GM23338 (cell line): ENCODE results near the gene NCBP3. TPM values are rescaled to one million over a fixed set of nuclear protein-coding genes. Genes with fewer than 3 reads are reported as not detected.
A peak's percentile ranks its signal among the peaks of the same experiment; 100 is the strongest.

Experiments used
- ATAC-seq: fragments of 200-7000 bp; cut with Tn5 transposase; 3 replicates; pipeline ENCODE4 v1.9.1; 2020
- DNase-seq: peaks from one replicate; pipeline ENCODE4 v3.0.0-alpha.2; 2015; ENCODE audit warnings: low spot score
- H2AFZ ChIP-seq: fragments of 200-600 bp; sonication (generic); 2 replicates; pipeline ENCODE4 v1.8.0; 2016; ENCODE audit warnings: antibody characterized with exemption, mild to moderate bottlenecking, moderate library complexity
- H3F3A ChIP-seq: fragments of 200-600 bp; sonication (generic); replicated peaks from 2 replicates; pipeline ENCODE4 v1.8.0; 2017; ENCODE audit warnings: antibody characterized with exemption, mixed run types, low read depth
- H3K27ac ChIP-seq: fragments of 200-600 bp; sonication (generic); 2 replicates; pipeline ENCODE4 v1.6.1; 2016; ENCODE audit warnings: low read depth
- H3K27me3 ChIP-seq: fragments of 200-600 bp; sonication (generic); 2 replicates; pipeline ENCODE4 v1.8.0; 2016; ENCODE audit warnings: mild to moderate bottlenecking, mixed run types, moderate library complexity; ENCODE audit not compliant: insufficient read depth
- H3K36me3 ChIP-seq: fragments of 200-600 bp; sonication (generic); 2 replicates; pipeline ENCODE4 v1.8.0; 2016; ENCODE audit warnings: mild to moderate bottlenecking; ENCODE audit not compliant: insufficient read depth
- H3K4me1 ChIP-seq: fragments of 200-600 bp; sonication (generic); 2 replicates; pipeline ENCODE4 v1.8.0; 2016; ENCODE audit warnings: mild to moderate bottlenecking, moderate library complexity; ENCODE audit not compliant: insufficient read depth
- H3K4me2 ChIP-seq: fragments of 200-600 bp; sonication (generic); 2 replicates; pipeline ENCODE4 v1.7.1; 2017; ENCODE audit warnings: mixed run types
- H3K4me3 ChIP-seq: fragments of 200-600 bp; sonication (generic); 2 replicates; pipeline ENCODE4 v1.6.1; 2016; ENCODE audit warnings: mixed run types
- H3K79me2 ChIP-seq: fragments of 200-600 bp; sonication (generic); replicated peaks from 2 replicates; pipeline ENCODE4 v1.8.0; 2017; ENCODE audit warnings: mild to moderate bottlenecking; ENCODE audit not compliant: insufficient read depth
- H3K9me2 ChIP-seq: fragments of 200-600 bp; sonication (generic); 2 replicates; pipeline ENCODE4 v1.8.0; 2017; ENCODE audit not compliant: insufficient read depth
- H4K20me1 ChIP-seq: fragments of 200-600 bp; sonication (generic); replicated peaks from 2 replicates; pipeline ENCODE4 v1.8.0; 2017; ENCODE audit warnings: mild to moderate bottlenecking; ENCODE audit not compliant: insufficient read depth
- H3K27ac Mint-ChIP-seq: 2 replicates; pipeline ENCODE4 v1.8.0; 2020; ENCODE audit warnings: inconsistent platforms, mild to moderate bottlenecking, moderate library complexity, mixed read lengths
- H3K27me3 Mint-ChIP-seq: 3 replicates; pipeline ENCODE4 v1.8.0; 2022; ENCODE audit warnings: low read depth, mild to moderate bottlenecking, moderate library complexity, mixed read lengths, inconsistent platforms; ENCODE audit not compliant: insufficient read depth, poor library complexity
- H3K36me3 Mint-ChIP-seq: 3 replicates; pipeline ENCODE4 v1.8.0; 2021; ENCODE audit warnings: low read depth, mild to moderate bottlenecking, inconsistent platforms, moderate library complexity, mixed read lengths
- H3K4me1 Mint-ChIP-seq: 3 replicates; pipeline ENCODE4 v1.8.0; 2020; ENCODE audit warnings: mild to moderate bottlenecking, inconsistent platforms, mixed read lengths
- H3K4me3 Mint-ChIP-seq: 3 replicates; pipeline ENCODE4 v1.8.0; 2021; ENCODE audit warnings: moderate library complexity, mild to moderate bottlenecking, inconsistent platforms, mixed read lengths
- H3K9me3 Mint-ChIP-seq: 3 replicates; pipeline ENCODE4 v1.8.0; 2020; ENCODE audit warnings: moderate library complexity, mild to moderate bottlenecking, inconsistent platforms, mixed read lengths
- CREB1 ChIP-seq: fragments of 250-450 bp; sonication (Bioruptor Pico); IDR thresholded peaks from 2 replicates; pipeline ENCODE4 v1.5.0; 2020; ENCODE audit warnings: low read depth, mild to moderate bottlenecking, moderate library complexity
- CTCF ChIP-seq, 2 experiments: fragments of 200-600 bp in 1 of 2; sonication (generic) in 1 of 2; conservative IDR thresholded peaks; 2 replicates each; pipeline versions ENCODE4 v1.5.1 to v1.6.1; 2016 to 2017; ENCODE audit warnings: antibody characterized with exemption in 2 of 2, low read depth in 2 of 2, mild to moderate bottlenecking in 2 of 2, moderate library complexity in 1 of 2
- EZH2 ChIP-seq: fragments of 200-600 bp; sonication (generic); IDR thresholded peaks from one replicate; pipeline ENCODE4 v1.8.0; 2017; ENCODE audit warnings: antibody characterized with exemption, mild to moderate bottlenecking, low read depth; ENCODE audit not compliant: unreplicated experiment
- EZH2phosphoT487 ChIP-seq: fragments of 200-600 bp; sonication (generic); IDR thresholded peaks from one replicate; pipeline ENCODE4 v1.8.1; 2018; ENCODE audit warnings: antibody characterized with exemption; ENCODE audit not compliant: unreplicated experiment
- JUNB ChIP-seq: IDR thresholded peaks from one replicate; pipeline ENCODE4 v1.6.1; 2016; ENCODE audit warnings: antibody characterized with exemption; ENCODE audit not compliant: unreplicated experiment
- POLR2AphosphoS5 ChIP-seq: IDR thresholded peaks from 2 replicates; pipeline ENCODE4 v1.6.1; 2016; ENCODE audit warnings: antibody characterized with exemption, low read depth
- STAT1 ChIP-seq: IDR thresholded peaks from one replicate; pipeline ENCODE4 v1.6.1; 2016; ENCODE audit warnings: antibody characterized with exemption; ENCODE audit not compliant: unreplicated experiment
- ZNF331 ChIP-seq: fragments of 250-450 bp; sonication (Bioruptor Pico); IDR thresholded peaks from 2 replicates; pipeline ENCODE4 v1.5.0; 2020; ENCODE audit warnings: low read depth, mild to moderate bottlenecking, moderate library complexity
- polyA plus RNA-seq: library from polyadenylated mRNA; unstranded; fragments of >200 nt; fragmentation: Nextera tagmentation; extraction: Ambion mirVana; gene quantifications from 2 replicates; pipeline ENCODE4 v1.2.1, GENCODE V29; 2016
- total RNA-seq: library from RNA; depleted of rRNA; stranded (reverse); fragments of >200 nt; shearing (Covaris generic); gene quantifications from 2 replicates; pipeline ENCODE4 v1.2.3, GENCODE V29; 2014
- TF ChIP-seq, protein P1 (sequence below): IDR thresholded peaks from one replicate; pipeline ENCODE4 v1.6.1; 2018; ENCODE audit warnings: antibody characterized with exemption; ENCODE audit not compliant: unreplicated experiment
- TF ChIP-seq, protein P2 (sequence below): fragments of 250-450 bp; sonication (Bioruptor Pico); IDR thresholded peaks from 2 replicates; pipeline ENCODE4 v1.5.0; 2020; ENCODE audit warnings: mild to moderate bottlenecking, moderate library complexity

The NCBP3 gene
- total and polyA plus RNA-seq, 2 experiments from 2014 or later = 35.5 to 42.8 TPM

DNA sequence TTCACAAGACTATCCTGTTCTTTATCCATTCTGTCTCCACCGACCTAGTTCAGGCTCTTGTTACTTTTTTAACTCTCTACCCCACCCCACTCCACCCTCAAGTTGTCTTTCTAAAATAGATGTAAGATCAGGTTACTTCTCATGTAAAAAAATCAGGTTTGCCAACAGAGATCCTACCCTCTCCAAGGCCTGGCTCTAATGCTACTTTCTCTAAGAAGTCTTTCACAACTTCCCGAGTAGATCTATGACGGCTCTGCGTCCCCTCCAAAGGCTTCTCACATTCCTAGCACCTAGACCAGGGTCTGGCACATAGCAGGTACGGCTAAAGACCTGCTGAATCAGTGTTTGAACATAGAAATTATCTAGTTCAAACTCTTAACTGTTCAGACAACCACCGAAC is 30.9 kb downstream of the NCBP3 start (continued):
- TF ChIP-seq, protein P1, sequence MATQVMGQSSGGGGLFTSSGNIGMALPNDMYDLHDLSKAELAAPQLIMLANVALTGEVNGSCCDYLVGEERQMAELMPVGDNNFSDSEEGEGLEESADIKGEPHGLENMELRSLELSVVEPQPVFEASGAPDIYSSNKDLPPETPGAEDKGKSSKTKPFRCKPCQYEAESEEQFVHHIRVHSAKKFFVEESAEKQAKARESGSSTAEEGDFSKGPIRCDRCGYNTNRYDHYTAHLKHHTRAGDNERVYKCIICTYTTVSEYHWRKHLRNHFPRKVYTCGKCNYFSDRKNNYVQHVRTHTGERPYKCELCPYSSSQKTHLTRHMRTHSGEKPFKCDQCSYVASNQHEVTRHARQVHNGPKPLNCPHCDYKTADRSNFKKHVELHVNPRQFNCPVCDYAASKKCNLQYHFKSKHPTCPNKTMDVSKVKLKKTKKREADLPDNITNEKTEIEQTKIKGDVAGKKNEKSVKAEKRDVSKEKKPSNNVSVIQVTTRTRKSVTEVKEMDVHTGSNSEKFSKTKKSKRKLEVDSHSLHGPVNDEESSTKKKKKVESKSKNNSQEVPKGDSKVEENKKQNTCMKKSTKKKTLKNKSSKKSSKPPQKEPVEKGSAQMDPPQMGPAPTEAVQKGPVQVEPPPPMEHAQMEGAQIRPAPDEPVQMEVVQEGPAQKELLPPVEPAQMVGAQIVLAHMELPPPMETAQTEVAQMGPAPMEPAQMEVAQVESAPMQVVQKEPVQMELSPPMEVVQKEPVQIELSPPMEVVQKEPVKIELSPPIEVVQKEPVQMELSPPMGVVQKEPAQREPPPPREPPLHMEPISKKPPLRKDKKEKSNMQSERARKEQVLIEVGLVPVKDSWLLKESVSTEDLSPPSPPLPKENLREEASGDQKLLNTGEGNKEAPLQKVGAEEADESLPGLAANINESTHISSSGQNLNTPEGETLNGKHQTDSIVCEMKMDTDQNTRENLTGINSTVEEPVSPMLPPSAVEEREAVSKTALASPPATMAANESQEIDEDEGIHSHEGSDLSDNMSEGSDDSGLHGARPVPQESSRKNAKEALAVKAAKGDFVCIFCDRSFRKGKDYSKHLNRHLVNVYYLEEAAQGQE = no peak
- TF ChIP-seq ZNF331 (CRISPR knock-in tag) (no peak), POLR2AphosphoS5 (no peak), JUNB (no peak), EZH2phosphoT487 (no peak)
- TF ChIP-seq, protein P2, sequence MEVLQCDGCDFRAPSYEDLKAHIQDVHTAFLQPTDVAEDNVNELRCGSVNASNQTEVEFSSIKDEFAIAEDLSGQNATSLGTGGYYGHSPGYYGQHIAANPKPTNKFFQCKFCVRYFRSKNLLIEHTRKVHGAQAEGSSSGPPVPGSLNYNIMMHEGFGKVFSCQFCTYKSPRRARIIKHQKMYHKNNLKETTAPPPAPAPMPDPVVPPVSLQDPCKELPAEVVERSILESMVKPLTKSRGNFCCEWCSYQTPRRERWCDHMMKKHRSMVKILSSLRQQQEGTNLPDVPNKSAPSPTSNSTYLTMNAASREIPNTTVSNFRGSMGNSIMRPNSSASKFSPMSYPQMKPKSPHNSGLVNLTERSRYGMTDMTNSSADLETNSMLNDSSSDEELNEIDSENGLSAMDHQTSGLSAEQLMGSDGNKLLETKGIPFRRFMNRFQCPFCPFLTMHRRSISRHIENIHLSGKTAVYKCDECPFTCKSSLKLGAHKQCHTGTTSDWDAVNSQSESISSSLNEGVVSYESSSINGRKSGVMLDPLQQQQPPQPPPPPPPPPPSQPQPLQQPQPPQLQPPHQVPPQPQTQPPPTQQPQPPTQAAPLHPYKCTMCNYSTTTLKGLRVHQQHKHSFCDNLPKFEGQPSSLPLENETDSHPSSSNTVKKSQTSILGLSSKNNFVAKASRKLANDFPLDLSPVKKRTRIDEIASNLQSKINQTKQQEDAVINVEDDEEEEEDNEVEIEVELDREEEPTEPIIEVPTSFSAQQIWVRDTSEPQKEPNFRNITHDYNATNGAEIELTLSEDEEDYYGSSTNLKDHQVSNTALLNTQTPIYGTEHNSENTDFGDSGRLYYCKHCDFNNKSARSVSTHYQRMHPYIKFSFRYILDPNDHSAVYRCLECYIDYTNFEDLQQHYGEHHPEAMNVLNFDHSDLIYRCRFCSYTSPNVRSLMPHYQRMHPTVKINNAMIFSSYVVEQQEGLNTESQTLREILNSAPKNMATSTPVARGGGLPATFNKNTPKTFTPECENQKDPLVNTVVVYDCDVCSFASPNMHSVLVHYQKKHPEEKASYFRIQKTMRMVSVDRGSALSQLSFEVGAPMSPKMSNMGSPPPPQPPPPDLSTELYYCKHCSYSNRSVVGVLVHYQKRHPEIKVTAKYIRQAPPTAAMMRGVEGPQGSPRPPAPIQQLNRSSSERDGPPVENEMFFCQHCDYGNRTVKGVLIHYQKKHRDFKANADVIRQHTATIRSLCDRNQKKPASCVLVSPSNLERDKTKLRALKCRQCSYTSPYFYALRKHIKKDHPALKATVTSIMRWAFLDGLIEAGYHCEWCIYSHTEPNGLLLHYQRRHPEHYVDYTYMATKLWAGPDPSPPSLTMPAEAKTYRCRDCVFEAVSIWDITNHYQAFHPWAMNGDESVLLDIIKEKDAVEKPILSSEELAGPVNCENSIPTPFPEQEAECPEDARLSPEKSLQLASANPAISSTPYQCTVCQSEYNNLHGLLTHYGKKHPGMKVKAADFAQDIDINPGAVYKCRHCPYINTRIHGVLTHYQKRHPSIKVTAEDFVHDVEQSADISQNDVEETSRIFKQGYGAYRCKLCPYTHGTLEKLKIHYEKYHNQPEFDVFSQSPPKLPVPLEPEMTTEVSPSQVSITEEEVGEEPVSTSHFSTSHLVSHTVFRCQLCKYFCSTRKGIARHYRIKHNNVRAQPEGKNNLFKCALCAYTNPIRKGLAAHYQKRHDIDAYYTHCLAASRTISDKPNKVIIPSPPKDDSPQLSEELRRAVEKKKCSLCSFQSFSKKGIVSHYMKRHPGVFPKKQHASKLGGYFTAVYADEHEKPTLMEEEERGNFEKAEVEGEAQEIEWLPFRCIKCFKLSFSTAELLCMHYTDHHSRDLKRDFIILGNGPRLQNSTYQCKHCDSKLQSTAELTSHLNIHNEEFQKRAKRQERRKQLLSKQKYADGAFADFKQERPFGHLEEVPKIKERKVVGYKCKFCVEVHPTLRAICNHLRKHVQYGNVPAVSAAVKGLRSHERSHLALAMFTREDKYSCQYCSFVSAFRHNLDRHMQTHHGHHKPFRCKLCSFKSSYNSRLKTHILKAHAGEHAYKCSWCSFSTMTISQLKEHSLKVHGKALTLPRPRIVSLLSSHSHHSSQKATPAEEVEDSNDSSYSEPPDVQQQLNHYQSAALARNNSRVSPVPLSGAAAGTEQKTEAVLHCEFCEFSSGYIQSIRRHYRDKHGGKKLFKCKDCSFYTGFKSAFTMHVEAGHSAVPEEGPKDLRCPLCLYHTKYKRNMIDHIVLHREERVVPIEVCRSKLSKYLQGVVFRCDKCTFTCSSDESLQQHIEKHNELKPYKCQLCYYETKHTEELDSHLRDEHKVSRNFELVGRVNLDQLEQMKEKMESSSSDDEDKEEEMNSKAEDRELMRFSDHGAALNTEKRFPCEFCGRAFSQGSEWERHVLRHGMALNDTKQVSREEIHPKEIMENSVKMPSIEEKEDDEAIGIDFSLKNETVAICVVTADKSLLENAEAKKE = no peak

GRCh38 chr17:3814361-3814760 is 31.7 kb downstream of the NCBP3 start:
- H3K36me3 Mint-ChIP-seq = peaks cover 70% of the 10 kb centered on the region
- H3K4me2 ChIP-seq = no peak overlapping the region
- DNase-seq (no peak), ATAC-seq (no peak)
- H3K27ac ChIP-seq = peak overlapping the region; percentile 45; the same call in 1 of the 2 replicates
- H3K79me2 ChIP-seq = no peaks in the 10 kb centered on the region; the same call in 1 of the 2 replicates
- no peaks in the 10 kb centered on the region for H3K9me2 ChIP-seq
- H3K4me3 Mint-ChIP-seq = no peak overlapping the region
- no peaks in the 10 kb centered on the region for H3K27me3 ChIP-seq
- H3K9me3 Mint-ChIP-seq = no peaks in the 10 kb centered on the region
- H3F3A ChIP-seq = no peaks in the 10 kb centered on the region
- H4K20me1 ChIP-seq = peaks cover 12% of the 10 kb centered on the region
- peaks cover 9% of the 10 kb centered on the region for H3K27me3 Mint-ChIP-seq
- peaks cover 54% of the 10 kb centered on the region for H3K36me3 ChIP-seq
- H3K27ac Mint-ChIP-seq = no peak overlapping the region
- H3K4me1 Mint-ChIP-seq = no peaks in the 10 kb centered on the region
- no peak overlapping the region for H2AFZ ChIP-seq
- H3K4me3 ChIP-seq = no peak overlapping the region
- H3K4me1 ChIP-seq = no peaks in the 10 kb centered on the region
- TF ChIP-seq CREB1 (no peak), ZNF331 (CRISPR knock-in tag) (no peak), JUNB (no peak), STAT1 (no peak), EZH2phosphoT487 (no peak), CTCF (conservative IDR thresholded peaks at IDR 0.05; ENCODE audit: low read depth in 2 of 2) (no peak), POLR2AphosphoS5 (no peak), EZH2 (no peak)
